K562 (cell line): ENCODE measurements around the gene LONP1. TPM values are rescaled to one million over a fixed set of nuclear protein-coding genes. Genes with fewer than 3 reads are reported as not detected.
A peak's percentile ranks its signal among the peaks of the same experiment; 100 is the strongest.

Source experiments
- ATAC-seq: fragments of 200-7000 bp; cut with Tn5 transposase; 3 replicates; pipeline ENCODE4 v1.9.1; 2020; ENCODE audit warnings: moderate library complexity
- BruUV-seq: library from RNA; stranded (reverse); fragments of 400-500 nt; replicated peaks from 2 replicates; lab custom pipeline; 2021; lab: Mats Ljungman, UMichigan
- CTCF ChIA-PET: fragments of 300-600 bp; formaldehyde crosslinking; extraction: SDS; loops from one replicate; lab custom pipeline; 2021; ENCODE audit warnings: low intra/inter-chr PET ratio; lab: Yijun Ruan, JAX
- POLR2A ChIA-PET: fragments of 300-600, 350-650 bp; sonication (Branson Sonifier 250); formaldehyde crosslinking; extraction: SDS; loops from one replicate; lab custom pipeline; 2021; ENCODE audit warnings: antibody characterized with exemption, inconsistent platforms; lab: Yijun Ruan, JAX
- DNase-seq, 4 experiments: peaks; one replicate each; pipeline versions ENCODE4 v3.0.0 to v3.0.0-alpha.2; 2011 to 2018; ENCODE audit warnings: low spot score in 3 of 4, mixed read lengths in 3 of 4; ENCODE audit errors: extremely low read depth in 1 of 4
- FAIRE-seq: peaks from 2 replicates; lab custom pipeline; 2011; peaks lifted over from hg19 to GRCh38; lab: Jason Lieb, UNC
- H2AFZ ChIP-seq: 2 replicates; pipeline ENCODE4 v1.6.0; 2011; ENCODE audit warnings: low read depth, low read length, control low read depth, inconsistent platforms
- H3K27ac ChIP-seq: fragments of 200-600 bp; 3 replicates; pipeline ENCODE4 v1.8.0; 2011; ENCODE audit warnings: low read depth, mild to moderate bottlenecking, control low read depth, inconsistent platforms, low read length, moderate library complexity, mixed read lengths; ENCODE audit errors: extremely low read depth
- H3K27me3 ChIP-seq, 2 experiments: fragments of 300-600 bp in 1 of 2; 2 replicates in 1 of 2; 3 replicates in 1 of 2; pipeline versions ENCODE4 v1.6.0 to v1.8.0; 2011; ENCODE audit warnings: inconsistent platforms in 2 of 2, low read length in 2 of 2, mild to moderate bottlenecking in 1 of 2, mixed read lengths in 1 of 2, moderate library complexity in 1 of 2; ENCODE audit not compliant: control insufficient read depth in 2 of 2, insufficient read depth in 2 of 2
- H3K36me3 ChIP-seq: fragments of 300-600 bp; 3 replicates; pipeline ENCODE4 v1.8.0; 2011; ENCODE audit warnings: mild to moderate bottlenecking, low read length, inconsistent platforms; ENCODE audit not compliant: control insufficient read depth, insufficient read depth
- H3K4me1 ChIP-seq, 2 experiments: fragments of 200-600 bp in 1 of 2; replicated peaks in 1 of 2; 2 replicates in 1 of 2; 3 replicates in 1 of 2; pipeline versions ENCODE4 v1.5.1 to v1.8.0; 2011; ENCODE audit warnings: inconsistent platforms in 2 of 2, low read length in 2 of 2, mild to moderate bottlenecking in 1 of 2, mixed read lengths in 1 of 2, moderate library complexity in 1 of 2; ENCODE audit not compliant: control insufficient read depth in 2 of 2, insufficient read depth in 2 of 2
- H3K4me2 ChIP-seq: 2 replicates; pipeline ENCODE4 v1.6.1; 2011; ENCODE audit warnings: low read length, control low read depth, inconsistent platforms, mixed read lengths; ENCODE audit not compliant: insufficient read depth
- H3K4me3 ChIP-seq: fragments of 200-600 bp; sonication (generic), shearing (Covaris generic); 2 replicates; pipeline ENCODE4 v1.5.1; 2016; ENCODE audit warnings: control low read depth, inconsistent platforms
- H3K79me2 ChIP-seq: fragments of 200-600 bp; 3 replicates; pipeline ENCODE4 v1.8.0; 2011; ENCODE audit warnings: low read length, inconsistent platforms; ENCODE audit not compliant: control insufficient read depth, insufficient read depth
- H3K9ac ChIP-seq, 2 experiments: 2 replicates each; pipeline versions ENCODE4 v1.6.0 to v1.6.1; 2011; ENCODE audit warnings: low read depth in 2 of 2, low read length in 2 of 2, control low read depth in 1 of 2, inconsistent platforms in 1 of 2, mild to moderate bottlenecking in 1 of 2, mixed read lengths in 1 of 2; ENCODE audit not compliant: insufficient read depth in 1 of 2
- H3K9me1 ChIP-seq: one replicate; pipeline ENCODE4 v1.6.0; 2011; ENCODE audit warnings: inconsistent platforms, mild to moderate bottlenecking, low read length, moderate library complexity; ENCODE audit not compliant: control insufficient read depth, insufficient read depth
- H3K9me3 ChIP-seq: replicated peaks from 2 replicates; pipeline ENCODE4 v1.5.1; 2011; ENCODE audit warnings: low read depth, low read length, inconsistent platforms; ENCODE audit not compliant: control insufficient read depth, insufficient read depth
- H4K20me1 ChIP-seq: replicated peaks from 2 replicates; pipeline ENCODE4 v1.6.1; 2011; ENCODE audit warnings: low read length, inconsistent platforms, mixed read lengths; ENCODE audit not compliant: control insufficient read depth, insufficient read depth
- CTBP1 ChIP-seq: fragments of 450-650 bp; IDR thresholded peaks from 2 replicates; pipeline ENCODE4 v1.6.1; 2016; ENCODE audit warnings: borderline replicate concordance
- CXXC5 ChIP-seq: fragments of 250-450 bp; sonication (Bioruptor Pico); IDR thresholded peaks from 2 replicates; pipeline ENCODE4 v1.8.0; 2022; ENCODE audit warnings: inconsistent platforms, mild to moderate bottlenecking, moderate library complexity
- HNRNPLL ChIP-seq: fragments of 200-400 bp; formaldehyde crosslinking; IDR thresholded peaks from 2 replicates; pipeline ENCODE4 v1.6.1; 2017; ENCODE audit warnings: low read length, low read depth, mild to moderate bottlenecking; ENCODE audit not compliant: poor library complexity, severe bottlenecking
- KDM5B ChIP-seq: fragments of 200-600 bp; sonication (generic); IDR thresholded peaks from 2 replicates; pipeline ENCODE4 v1.6.1; 2012; ENCODE audit warnings: low read depth, mild to moderate bottlenecking, moderate library complexity, low read length, control low read depth, inconsistent platforms; ENCODE audit not compliant: insufficient replicate concordance
- MCM5 ChIP-seq: fragments of 450-650 bp; IDR thresholded peaks from 2 replicates; pipeline ENCODE4 v1.6.1; 2016; ENCODE audit warnings: low read depth
- NFXL1 ChIP-seq: fragments of 450-650 bp; formaldehyde crosslinking; IDR thresholded peaks from 2 replicates; pipeline ENCODE4 v1.4.0; 2021; ENCODE audit warnings: mild to moderate bottlenecking
- POLR2A ChIP-seq: fragments of 450-650 bp; conservative IDR thresholded peaks from 2 replicates; pipeline ENCODE4 v1.6.1; 2016
- POLR2B ChIP-seq: fragments of 450-650 bp; IDR thresholded peaks from 2 replicates; pipeline ENCODE4 v1.6.1; 2018; ENCODE audit warnings: low read depth; ENCODE audit not compliant: partially characterized antibody
- TAF7 ChIP-seq: fragments of 450-650 bp; IDR thresholded peaks from 2 replicates; pipeline ENCODE4 v1.6.1; 2016; ENCODE audit warnings: missing genetic modification characterization, missing compliant biosample characterization
- TCF7L2 ChIP-seq: fragments of 150-350 bp; IDR thresholded peaks from 2 replicates; pipeline ENCODE4 v1.6.1; 2016; ENCODE audit warnings: low read depth, mild to moderate bottlenecking, low read length, moderate library complexity
- WGBS: fragments of 100-300 bp; shearing (Covaris generic); methylation state at CpG from one replicate; pipeline ENCODE4 v1.1.6; 2016; ENCODE audit warnings: low coverage, mixed read lengths; ENCODE audit not compliant: insufficient coverage; ENCODE audit errors: missing lambda C conversion rate; 5-methylcytosine and 5-hydroxymethylcytosine counted together
- in situ Hi-C: fragments of 300-500 bp; cut with MboI; formaldehyde crosslinking; loops from 4 replicates; pipeline ENCODE4 v1.15.0; 2018; ENCODE audit warnings: inconsistent platforms, mixed read lengths
- intact Hi-C: fragments of 100-400 bp; cut with micrococcal nuclease; formaldehyde crosslinking; loops from 2 replicates; pipeline ENCODE4 v1.14.2; 2022
- polyA plus RNA-seq, 8 experiments: library from polyadenylated mRNA; depleted of rRNA in 4 of 8; stranded (reverse) in 5 of 8; unstranded in 3 of 8; fragments of >200 nt; fragmentation: Nextera tagmentation in 2 of 8; fragmentation: Illumina TruSeq in 1 of 8; extraction: Ambion mirVana in 2 of 8; extraction: Trizol in 1 of 8; gene quantifications; 2 replicates each; pipeline versions ENCODE4 v1.2.1 to v1.2.3, GENCODE V29; 2011 to 2014; ENCODE audit warnings: inconsistent platforms in 1 of 8, missing spikeins in 1 of 8
- total RNA-seq, 7 experiments: library from RNA; depleted of rRNA in 6 of 7; stranded (reverse); fragments of >200 nt in 6 of 7; fragmentation: Illumina TruSeq in 2 of 7; extraction: Trizol in 2 of 7; gene quantifications; 2 replicates each; pipeline versions ENCODE4 v1.2.1 to v1.2.3, GENCODE V29; 2011 to 2021; ENCODE audit warnings: low replicate concordance in 1 of 7
- TF ChIP-seq, protein P1 (sequence below): fragments of 250-450 bp; sonication (Bioruptor Pico); IDR thresholded peaks from 2 replicates; pipeline ENCODE4 v1.4.0; 2020; ENCODE audit warnings: mild to moderate bottlenecking, moderate library complexity
- TF ChIP-seq, protein P2 (sequence below): fragments of 200-800 bp; sonication (Bioruptor generic); IDR thresholded peaks from 2 replicates; pipeline ENCODE4 v1.6.1; 2016; ENCODE audit warnings: missing genetic modification characterization, missing compliant biosample characterization

Gene LONP1
- total and polyA plus RNA-seq, 9 of the 15 experiments (the other 6 are each of a cell fraction or from before 2014, with no cell fraction given) = 1.1 to 238 (median 84.5) TPM

DNA sequence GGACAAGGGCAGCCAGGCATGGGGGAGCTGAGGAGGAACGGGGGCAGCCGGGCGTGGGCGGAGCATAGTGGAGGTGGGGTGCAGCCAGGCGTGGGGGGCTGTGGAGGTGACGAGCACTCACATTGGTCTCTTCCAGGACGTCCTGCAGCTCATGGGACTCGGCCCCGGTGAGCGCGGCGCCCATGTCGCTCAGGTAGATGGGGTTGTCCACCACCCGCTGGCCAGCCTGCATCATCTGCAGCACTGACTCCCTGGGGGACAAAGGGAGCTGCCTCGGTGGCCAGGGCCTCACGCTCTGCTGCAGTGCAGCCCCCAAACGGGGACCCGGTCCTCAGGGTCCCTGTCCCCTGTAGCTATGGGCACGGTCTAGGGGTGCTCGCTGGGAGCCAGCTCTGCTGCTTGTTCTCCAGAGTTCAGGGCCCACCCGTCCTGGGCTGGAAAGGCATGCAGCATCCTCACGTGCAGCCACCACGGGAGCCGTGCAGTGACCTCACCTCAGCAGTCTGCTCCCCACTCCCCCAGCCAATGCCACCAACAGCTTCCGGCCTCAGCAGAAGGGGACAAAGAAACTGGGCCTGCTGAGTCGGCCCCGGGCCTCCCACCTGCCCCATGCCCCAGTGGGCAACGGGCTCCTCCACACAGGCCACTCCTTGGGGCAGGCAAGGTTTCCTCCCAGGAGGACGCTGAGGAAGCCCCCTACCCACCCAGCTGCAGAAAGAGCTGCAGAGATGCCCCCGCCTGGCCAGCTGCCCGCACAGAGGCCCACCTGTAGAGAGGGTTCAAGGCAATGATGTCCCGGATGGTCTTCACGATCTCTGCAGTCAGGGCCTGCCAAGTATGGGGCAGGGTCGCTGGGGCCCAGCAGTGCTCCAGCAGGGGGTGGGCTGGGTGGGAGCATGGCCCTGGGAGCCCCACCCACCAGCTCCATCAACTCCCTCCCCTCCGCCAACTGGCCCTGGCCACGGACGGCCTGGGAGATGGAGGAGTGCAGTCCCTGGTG is 12.1 kb downstream of the LONP1 start (continued):
- TF ChIP-seq, protein P1, sequence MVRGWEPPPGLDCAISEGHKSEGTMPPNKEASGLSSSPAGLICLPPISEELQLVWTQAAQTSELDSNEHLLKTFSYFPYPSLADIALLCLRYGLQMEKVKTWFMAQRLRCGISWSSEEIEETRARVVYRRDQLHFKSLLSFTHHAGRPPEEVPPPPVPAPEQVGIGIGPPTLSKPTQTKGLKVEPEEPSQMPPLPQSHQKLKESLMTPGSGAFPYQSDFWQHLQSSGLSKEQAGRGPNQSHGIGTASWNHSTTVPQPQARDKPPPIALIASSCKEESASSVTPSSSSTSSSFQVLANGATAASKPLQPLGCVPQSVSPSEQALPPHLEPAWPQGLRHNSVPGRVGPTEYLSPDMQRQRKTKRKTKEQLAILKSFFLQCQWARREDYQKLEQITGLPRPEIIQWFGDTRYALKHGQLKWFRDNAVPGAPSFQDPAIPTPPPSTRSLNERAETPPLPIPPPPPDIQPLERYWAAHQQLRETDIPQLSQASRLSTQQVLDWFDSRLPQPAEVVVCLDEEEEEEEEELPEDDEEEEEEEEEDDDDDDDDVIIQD (CRISPR knock-in tag) = no peak
- TF ChIP-seq POLR2A (0 out of 2 replicates have a peak, but pooled peaks have one; percentile 19), KDM5B (no peak)

DNA sequence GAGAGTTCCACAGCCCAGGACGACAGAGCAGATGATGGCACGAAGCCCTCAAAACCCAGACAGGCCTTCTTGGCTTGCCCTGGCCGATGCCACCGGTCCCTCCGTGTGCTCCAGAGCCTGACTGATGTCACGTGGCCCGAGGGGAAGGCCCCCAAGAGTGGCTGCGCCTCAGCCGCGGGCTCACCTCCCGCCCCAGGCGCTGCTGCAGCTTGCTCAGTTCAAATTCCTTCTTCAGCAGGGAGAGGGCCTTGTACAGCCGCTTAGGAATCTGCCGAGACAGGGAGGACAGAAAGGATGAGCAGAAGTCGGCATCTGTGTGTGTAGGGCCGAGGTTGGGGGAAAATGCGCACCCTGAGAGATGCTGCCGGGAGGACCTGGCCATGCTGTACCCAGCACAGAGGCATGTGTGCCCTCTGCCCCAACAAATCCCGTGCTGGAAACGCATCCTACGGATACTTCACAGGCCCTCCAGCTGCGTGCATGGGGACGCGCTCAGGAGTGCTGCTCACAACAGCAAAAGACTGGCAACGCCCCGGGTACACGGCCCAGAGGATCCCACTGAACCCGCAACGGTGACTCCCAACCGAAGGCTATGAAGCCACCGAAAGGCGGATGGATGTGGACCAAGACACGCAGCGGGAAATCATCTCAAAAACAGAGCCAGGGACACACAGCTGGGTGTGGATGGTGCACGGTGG is 12.9 kb downstream of the LONP1 start:
- ChIA-PET POLR2A (interaction anchor here (0.6 to 4.7 kb wide), 17 partner anchors 7 to 528 kb away, joined by 3 to 34 read pairs (median 9); partner anchors contain the start of genes CATSPERD, LONP1 and RPL36), CTCF (no interaction called here)
- FAIRE-seq (no peak), ATAC-seq (peak; percentile 2), DNase-seq (peak in 3 of 4 experiments; percentile 7 to 13 (median 13))
- intact Hi-C loops = no loop called here
- Histone ChIP-seq H2AFZ (no peak overlapping the region), H3K9me1 (peaks cover 5% of the 10 kb centered on the region), H3K4me3 (no peak overlapping the region), H3K27ac (no peak overlapping the region), H4K20me1 (0 out of 2 replicates have a peak, but pooled peaks cover under 1% of the 10 kb centered on the region), H3K9me3 (no peaks in the 10 kb centered on the region), H3K9ac (no peak overlapping the region; a peak in 1 of 4 replicates), H3K36me3 (peaks cover 85% of the 10 kb centered on the region; the same call in 2 of the 3 replicates), H3K4me2 (no peak overlapping the region), H3K4me1 (peaks cover 0 to 28% of the 10 kb centered on the region in 2 experiments; a peak in 2 of 5 replicates), H3K27me3 (no peaks in the 10 kb centered on the region), H3K79me2 (peaks cover 12% of the 10 kb centered on the region)
- in situ Hi-C loops = no loop called here
- 99% methylated on average over 29 of the region's 35 CpGs for WGBS
- BruUV-seq = no TSS peak
- no peak for TF ChIP-seq HNRNPLL
- TF ChIP-seq TAF7 (tag) = no peak
- TF ChIP-seq CXXC5 (CRISPR knock-in tag) = no peak
- peak; percentile 38 for TF ChIP-seq POLR2B
- TF ChIP-seq NFXL1 (CRISPR knock-in tag) = no peak
- TF ChIP-seq, protein P2, sequence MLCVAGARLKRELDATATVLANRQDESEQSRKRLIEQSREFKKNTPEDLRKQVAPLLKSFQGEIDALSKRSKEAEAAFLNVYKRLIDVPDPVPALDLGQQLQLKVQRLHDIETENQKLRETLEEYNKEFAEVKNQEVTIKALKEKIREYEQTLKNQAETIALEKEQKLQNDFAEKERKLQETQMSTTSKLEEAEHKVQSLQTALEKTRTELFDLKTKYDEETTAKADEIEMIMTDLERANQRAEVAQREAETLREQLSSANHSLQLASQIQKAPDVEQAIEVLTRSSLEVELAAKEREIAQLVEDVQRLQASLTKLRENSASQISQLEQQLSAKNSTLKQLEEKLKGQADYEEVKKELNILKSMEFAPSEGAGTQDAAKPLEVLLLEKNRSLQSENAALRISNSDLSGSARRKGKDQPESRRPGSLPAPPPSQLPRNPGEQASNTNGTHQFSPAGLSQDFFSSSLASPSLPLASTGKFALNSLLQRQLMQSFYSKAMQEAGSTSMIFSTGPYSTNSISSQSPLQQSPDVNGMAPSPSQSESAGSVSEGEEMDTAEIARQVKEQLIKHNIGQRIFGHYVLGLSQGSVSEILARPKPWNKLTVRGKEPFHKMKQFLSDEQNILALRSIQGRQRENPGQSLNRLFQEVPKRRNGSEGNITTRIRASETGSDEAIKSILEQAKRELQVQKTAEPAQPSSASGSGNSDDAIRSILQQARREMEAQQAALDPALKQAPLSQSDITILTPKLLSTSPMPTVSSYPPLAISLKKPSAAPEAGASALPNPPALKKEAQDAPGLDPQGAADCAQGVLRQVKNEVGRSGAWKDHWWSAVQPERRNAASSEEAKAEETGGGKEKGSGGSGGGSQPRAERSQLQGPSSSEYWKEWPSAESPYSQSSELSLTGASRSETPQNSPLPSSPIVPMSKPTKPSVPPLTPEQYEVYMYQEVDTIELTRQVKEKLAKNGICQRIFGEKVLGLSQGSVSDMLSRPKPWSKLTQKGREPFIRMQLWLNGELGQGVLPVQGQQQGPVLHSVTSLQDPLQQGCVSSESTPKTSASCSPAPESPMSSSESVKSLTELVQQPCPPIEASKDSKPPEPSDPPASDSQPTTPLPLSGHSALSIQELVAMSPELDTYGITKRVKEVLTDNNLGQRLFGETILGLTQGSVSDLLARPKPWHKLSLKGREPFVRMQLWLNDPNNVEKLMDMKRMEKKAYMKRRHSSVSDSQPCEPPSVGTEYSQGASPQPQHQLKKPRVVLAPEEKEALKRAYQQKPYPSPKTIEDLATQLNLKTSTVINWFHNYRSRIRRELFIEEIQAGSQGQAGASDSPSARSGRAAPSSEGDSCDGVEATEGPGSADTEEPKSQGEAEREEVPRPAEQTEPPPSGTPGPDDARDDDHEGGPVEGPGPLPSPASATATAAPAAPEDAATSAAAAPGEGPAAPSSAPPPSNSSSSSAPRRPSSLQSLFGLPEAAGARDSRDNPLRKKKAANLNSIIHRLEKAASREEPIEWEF (CRISPR knock-in tag) = no peak
- TF ChIP-seq CTBP1 = no peak
- TF ChIP-seq MCM5 = no peak
- TF ChIP-seq TCF7L2 = no peak
